ENCODE results near the gene BMPR2.

DNA sequence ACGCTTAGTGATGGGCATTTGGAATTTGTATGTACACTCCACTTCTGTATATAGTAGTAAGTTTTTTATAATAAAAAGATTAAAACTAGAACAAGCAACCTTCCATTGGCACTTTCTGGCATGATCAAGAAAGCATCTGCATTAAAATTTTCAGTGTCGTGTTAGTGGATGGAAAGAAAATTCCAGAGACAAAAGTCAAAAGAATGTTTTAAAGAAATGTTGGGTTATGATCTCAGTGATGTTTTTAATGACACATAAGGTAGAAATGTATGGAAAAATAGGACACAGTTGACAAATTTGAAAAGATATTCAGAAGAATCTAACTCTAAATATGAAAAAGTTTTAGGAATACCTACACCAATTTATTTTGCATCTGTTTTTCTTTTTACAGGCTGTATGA, 132.6 kb downstream of the BMPR2 start:
- TF ChIP-seq, protein P1, sequence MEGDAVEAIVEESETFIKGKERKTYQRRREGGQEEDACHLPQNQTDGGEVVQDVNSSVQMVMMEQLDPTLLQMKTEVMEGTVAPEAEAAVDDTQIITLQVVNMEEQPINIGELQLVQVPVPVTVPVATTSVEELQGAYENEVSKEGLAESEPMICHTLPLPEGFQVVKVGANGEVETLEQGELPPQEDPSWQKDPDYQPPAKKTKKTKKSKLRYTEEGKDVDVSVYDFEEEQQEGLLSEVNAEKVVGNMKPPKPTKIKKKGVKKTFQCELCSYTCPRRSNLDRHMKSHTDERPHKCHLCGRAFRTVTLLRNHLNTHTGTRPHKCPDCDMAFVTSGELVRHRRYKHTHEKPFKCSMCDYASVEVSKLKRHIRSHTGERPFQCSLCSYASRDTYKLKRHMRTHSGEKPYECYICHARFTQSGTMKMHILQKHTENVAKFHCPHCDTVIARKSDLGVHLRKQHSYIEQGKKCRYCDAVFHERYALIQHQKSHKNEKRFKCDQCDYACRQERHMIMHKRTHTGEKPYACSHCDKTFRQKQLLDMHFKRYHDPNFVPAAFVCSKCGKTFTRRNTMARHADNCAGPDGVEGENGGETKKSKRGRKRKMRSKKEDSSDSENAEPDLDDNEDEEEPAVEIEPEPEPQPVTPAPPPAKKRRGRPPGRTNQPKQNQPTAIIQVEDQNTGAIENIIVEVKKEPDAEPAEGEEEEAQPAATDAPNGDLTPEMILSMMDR (optimal IDR thresholded peaks at IDR 0.05 in 1 of 3, IDR thresholded peaks at IDR 0.05 in 1 of 3, conservative IDR thresholded peaks at IDR 0.05 in 1 of 3; ENCODE audit: extremely low read depth in 1 of 3, insufficient read depth in 2 of 3, low read length in 3 of 3), result no peak
- no peak for TF ChIP-seq EZH2 (IDR thresholded peaks at IDR 0.05; ENCODE audit: low read length)

Measured in keratinocyte (primary cell).